ENCODE results near the gene MAPKAP1. TPM values are rescaled to one million over a fixed set of nuclear protein-coding genes. Genes with fewer than 3 reads are reported as not detected.

Gene MAPKAP1
- polyA plus RNA-seq, 3 donors: 61.0 to 79.8 (median 69.6) TPM

DNA sequence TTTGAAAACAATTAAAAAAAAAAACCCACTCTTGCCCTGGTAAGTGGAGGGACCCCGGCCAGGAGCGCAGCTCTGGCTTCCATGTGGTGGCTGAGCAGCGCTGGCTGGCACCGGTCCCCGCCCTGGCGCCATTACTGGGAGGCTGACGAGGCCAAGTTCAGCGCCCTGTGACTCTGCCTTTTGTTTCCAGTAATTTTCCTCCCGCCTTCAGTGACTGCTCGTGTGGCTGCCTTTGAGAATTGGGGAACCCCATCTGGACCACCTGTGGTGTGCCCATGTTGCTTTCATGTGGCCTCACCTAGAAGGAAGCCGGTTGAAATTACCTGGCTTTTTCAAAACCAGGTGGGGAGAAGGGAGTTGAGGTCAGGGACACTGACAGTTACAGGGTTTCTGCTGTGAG is 309.3 kb downstream of the MAPKAP1 start:
- DNase-seq: no peak

DNA sequence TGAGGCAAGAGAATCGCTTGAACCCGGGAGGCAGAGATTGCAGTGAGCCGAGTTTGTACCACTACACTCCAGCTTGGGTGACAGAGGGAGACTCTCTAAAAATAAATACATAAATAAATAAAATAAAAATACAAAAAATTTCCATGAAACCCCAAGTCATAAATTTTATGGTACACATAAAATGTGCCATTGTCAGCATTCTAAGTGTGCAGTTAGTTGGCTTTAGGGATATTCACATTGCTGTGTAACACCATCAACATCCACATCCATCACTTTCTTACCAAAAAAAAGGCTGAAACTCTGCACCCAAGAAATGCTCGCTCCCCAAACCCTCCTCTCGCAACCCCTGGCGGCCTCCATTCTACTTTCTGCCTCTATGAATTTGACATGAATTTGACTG is 310.2 kb downstream of the MAPKAP1 start:
- DNase-seq: no peak

DNA sequence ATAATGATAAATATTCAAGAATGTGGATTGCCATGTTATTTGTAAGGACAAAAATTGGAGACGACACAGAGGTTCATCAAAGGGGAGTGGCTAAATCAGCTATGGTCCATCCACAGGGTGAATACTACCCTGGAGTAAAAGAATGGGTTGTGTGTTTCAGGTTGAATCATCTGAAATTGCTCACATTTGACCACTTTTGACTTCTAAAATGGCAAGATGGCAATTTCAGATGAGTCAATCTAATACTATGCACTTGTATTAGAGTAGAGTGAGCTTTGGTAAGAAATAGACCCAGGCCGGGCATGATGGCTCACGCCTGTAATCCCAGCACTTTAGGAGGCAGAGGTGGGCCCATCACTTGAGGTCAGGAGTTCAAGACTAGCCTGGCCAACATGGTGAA is 313.6 kb downstream of the MAPKAP1 start:
- DNase-seq: no peak

DNA sequence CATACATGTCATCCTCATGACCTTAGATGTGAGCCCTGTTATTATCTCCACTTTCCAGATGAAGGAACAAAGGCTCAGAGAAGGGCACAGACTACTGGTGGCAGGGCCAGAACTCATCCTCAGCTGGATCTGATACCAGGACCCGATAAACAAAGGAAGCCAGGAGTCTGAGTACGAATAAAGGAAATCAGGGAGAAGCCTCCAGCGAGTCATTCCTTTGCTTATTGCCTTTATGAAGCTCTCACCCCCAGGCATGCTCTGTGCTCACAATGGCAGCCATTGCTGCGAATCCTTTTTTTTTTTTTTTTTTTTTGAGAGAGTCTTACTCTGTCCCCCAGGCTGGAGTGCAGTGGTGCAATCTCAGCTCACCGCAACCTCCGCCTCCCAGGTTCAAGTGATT is 315.3 kb downstream of the MAPKAP1 start:
- no peak for DNase-seq

DNA sequence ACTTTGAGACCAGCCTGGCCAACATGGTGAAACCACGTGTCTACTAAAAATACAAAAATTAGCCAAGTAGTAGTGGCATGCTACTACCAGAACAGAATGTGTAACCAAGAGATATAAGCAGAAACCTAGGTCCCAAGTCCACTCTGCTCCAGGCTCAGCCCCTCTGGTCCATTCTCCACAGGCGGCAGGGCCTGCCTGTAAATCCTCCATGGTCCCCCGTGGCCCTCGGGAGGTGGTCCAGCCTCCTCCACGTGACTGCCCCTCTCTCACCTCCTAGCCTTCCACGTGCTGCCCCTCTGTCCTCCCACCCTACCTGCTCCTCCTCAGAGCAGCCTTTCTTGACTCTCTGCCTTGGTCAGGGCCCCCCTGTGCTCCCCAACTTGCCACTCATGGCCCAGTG is 318.0 kb downstream of the MAPKAP1 start:
- no peak for DNase-seq

DNA sequence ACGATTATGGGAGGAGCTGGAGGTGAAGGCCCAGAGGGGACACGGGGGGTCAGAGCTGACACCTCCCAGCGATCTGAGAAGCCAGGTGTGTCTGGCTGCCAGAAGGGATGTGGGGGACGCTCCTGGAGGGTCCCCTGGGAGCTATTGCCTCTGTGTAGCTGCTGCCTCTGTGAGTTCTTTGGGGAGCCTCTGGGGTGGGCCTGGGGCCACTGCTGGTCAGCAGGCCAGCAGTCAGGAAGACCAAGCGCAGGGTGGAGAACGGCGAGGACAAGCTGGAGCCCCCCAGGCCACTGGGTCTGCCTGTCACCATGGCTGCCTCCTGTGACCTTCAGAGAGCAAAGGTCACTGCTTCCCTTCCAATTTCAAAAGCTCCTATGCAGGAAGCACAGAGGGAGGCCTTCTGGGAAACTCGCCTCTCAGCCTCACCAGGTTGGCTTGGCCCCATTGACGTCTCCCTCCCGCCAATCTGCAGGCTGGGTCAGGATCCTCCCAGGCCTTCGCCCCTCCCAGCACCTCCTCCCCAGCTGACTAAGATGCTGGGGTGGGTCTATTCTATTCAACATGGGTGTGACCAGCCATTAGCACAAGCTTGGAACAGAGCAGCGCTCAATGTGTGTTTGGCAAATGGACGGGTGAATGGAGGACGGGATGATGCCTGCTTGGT is 319.0 kb downstream of the MAPKAP1 start:
- DNase-seq: no peak

Other genes starting within 250 kb of the MAPKAP1 start
- 10 to 100 TPM; 23.7 to 28.7 (median 24.4) TPM for gene PBX3, start 40.2 kb upstream of the MAPKAP1 start, polyA plus RNA-seq (ENCODE audit: insufficient read length in 3 of 3)

Measured in renal pelvis (tissue), 4 donors.